PC-9 (cell line): Measurements from ENCODE around the gene SEZ6L. TPM values are rescaled to one million over a fixed set of nuclear protein-coding genes. Genes with fewer than 3 reads are reported as not detected.

Experiments used
- BruUV-seq: library from RNA; stranded (reverse); fragments of 400-500 nt; replicated peaks from 2 replicates; lab custom pipeline; 2021; lab: Mats Ljungman, UMichigan
- CTCF ChIA-PET: fragments of 300-600 bp; sonication (Branson Sonifier 250); formaldehyde crosslinking; loops from one replicate; lab custom pipeline; 2022; ENCODE audit warnings: antibody characterized with exemption; lab: Charles Lee
- POLR2A ChIA-PET: fragments of 300-600 bp; sonication (Branson Sonifier 250); formaldehyde crosslinking; loops from one replicate; lab custom pipeline; 2022; ENCODE audit warnings: antibody characterized with exemption; ENCODE audit not compliant: unreplicated experiment; lab: Charles Lee
- DNase-seq, 2 experiments: peaks; one replicate each; pipeline versions ENCODE4 v3.0.0 to v3.0.0-alpha.2; 2015 to 2022; ENCODE audit warnings: mixed read lengths in 1 of 2
- H2AFZ ChIP-seq: fragments of 200-600 bp; sonication (generic); 2 replicates; pipeline ENCODE4 v1.8.1; 2017; ENCODE audit warnings: antibody characterized with exemption
- H3F3A ChIP-seq: fragments of 200-600 bp; sonication (generic); 2 replicates; pipeline ENCODE4 v1.8.1; 2017; ENCODE audit warnings: antibody characterized with exemption, mild to moderate bottlenecking, low read depth; ENCODE audit not compliant: insufficient read depth
- H3K27ac ChIP-seq: fragments of 200-600 bp; sonication (generic); 2 replicates; pipeline ENCODE4 v1.6.1; 2016; ENCODE audit warnings: mixed run types
- H3K27me3 ChIP-seq: fragments of 200-600 bp; sonication (generic); 2 replicates; pipeline ENCODE4 v1.6.1; 2016; ENCODE audit warnings: low read depth, mixed run types; ENCODE audit not compliant: insufficient read depth
- H3K36me3 ChIP-seq: fragments of 200-600 bp; sonication (generic); 2 replicates; pipeline ENCODE4 v1.6.1; 2016; ENCODE audit warnings: low read depth, mixed run types
- H3K4me1 ChIP-seq: fragments of 200-600 bp; sonication (generic); replicated peaks from 2 replicates; pipeline ENCODE4 v1.6.1; 2016; ENCODE audit warnings: mixed run types; ENCODE audit not compliant: insufficient read depth
- H3K4me2 ChIP-seq: fragments of 200-600 bp; sonication (generic); 2 replicates; pipeline ENCODE4 v1.6.1; 2017; ENCODE audit warnings: mixed run types
- H3K4me3 ChIP-seq: fragments of 200-600 bp; sonication (generic); 2 replicates; pipeline ENCODE4 v1.6.1; 2016; ENCODE audit warnings: mixed run types
- H3K79me2 ChIP-seq: fragments of 200-600 bp; sonication (generic); 2 replicates; pipeline ENCODE4 v1.6.1; 2017; ENCODE audit warnings: low read depth, mixed run types
- H3K9me2 ChIP-seq: fragments of 200-600 bp; sonication (generic); 2 replicates; pipeline ENCODE4 v1.8.1; 2017; ENCODE audit warnings: mild to moderate bottlenecking; ENCODE audit not compliant: insufficient read depth
- H3K9me3 ChIP-seq: fragments of 200-600 bp; sonication (generic); 2 replicates; pipeline ENCODE4 v1.8.1; 2016; ENCODE audit warnings: low read depth; ENCODE audit not compliant: insufficient read depth
- H4K20me1 ChIP-seq: fragments of 200-600 bp; sonication (generic); 2 replicates; pipeline ENCODE4 v1.8.1; 2017; ENCODE audit not compliant: insufficient read depth
- CTCF ChIP-seq: fragments of 200-600 bp; sonication (generic); conservative IDR thresholded peaks from 2 replicates; pipeline ENCODE4 v1.6.1; 2017; ENCODE audit warnings: mixed run types, antibody characterized with exemption, mild to moderate bottlenecking, moderate library complexity
- EZH2 ChIP-seq: fragments of 200-600 bp; sonication (generic); IDR thresholded peaks from 2 replicates; pipeline ENCODE4 v1.8.0; 2017; ENCODE audit warnings: antibody characterized with exemption, low read depth
- intact Hi-C: fragments of 100-400 bp; cut with micrococcal nuclease; formaldehyde crosslinking; loops from one replicate; pipeline ENCODE4 v1.10.0; 2022; ENCODE audit not compliant: unreplicated experiment
- total RNA-seq: library from RNA; stranded (reverse); gene quantifications from 2 replicates; pipeline ENCODE4 v1.2.3, GENCODE V29; 2021

The SEZ6L gene
- total RNA-seq, 1 experiment from 2014 or later, result not detected

- TF ChIP-seq CTCF (no peak), EZH2 (no peak)
- BruUV-seq, result no TSS peak
- Histone ChIP-seq H2AFZ (no peak overlapping the region), H3K4me1 (no peaks in the 10 kb centered on the region), H3K4me3 (no peak overlapping the region), H3K36me3 (no peaks in the 10 kb centered on the region), H3K79me2 (no peaks in the 10 kb centered on the region), H4K20me1 (no peaks in the 10 kb centered on the region), H3K9me2 (no peaks in the 10 kb centered on the region), H3K27me3 (peaks cover 78% of the 10 kb centered on the region), H3F3A (no peaks in the 10 kb centered on the region), H3K27ac (no peak overlapping the region), H3K4me2 (no peak overlapping the region), H3K9me3 (no peaks in the 10 kb centered on the region)
- intact Hi-C loops, result no loop called here
- CTCF ChIA-PET, result no interaction called here
- POLR2A ChIA-PET, result no interaction called here
- DNase-seq, result no peak
Measured at GRCh38 chr22:26342745-26343410, 173.6 kb downstream of the SEZ6L start.

GRCh38 chr22:26345496-26345895 is 176.2 kb downstream of the SEZ6L start:
- Histone ChIP-seq H3K9me3 (no peaks in the 10 kb centered on the region), H3K4me3 (no peak overlapping the region), H3K27ac (no peak overlapping the region), H2AFZ (no peak overlapping the region), H3K4me1 (no peaks in the 10 kb centered on the region), H4K20me1 (no peaks in the 10 kb centered on the region), H3K9me2 (no peaks in the 10 kb centered on the region), H3K36me3 (no peaks in the 10 kb centered on the region), H3F3A (no peaks in the 10 kb centered on the region), H3K4me2 (no peak overlapping the region), H3K27me3 (peaks cover 89% of the 10 kb centered on the region), H3K79me2 (no peaks in the 10 kb centered on the region)
- ChIA-PET CTCF (no interaction called here), POLR2A (no interaction called here)
- no peak for TF ChIP-seq EZH2
- TF ChIP-seq CTCF, result no peak
- DNase-seq, result no peak
- BruUV-seq, result no TSS peak
- intact Hi-C loops, result no loop called here

GRCh38 chr22:26348810-26349526 is 179.7 kb downstream of the SEZ6L start:
- no peak overlapping the region for H2AFZ ChIP-seq
- H3K79me2 ChIP-seq, result no peaks in the 10 kb centered on the region
- H3K4me1 ChIP-seq, result no peaks in the 10 kb centered on the region
- H3K27me3 ChIP-seq, result peaks cover 89% of the 10 kb centered on the region
- H3K27ac ChIP-seq, result no peak overlapping the region
- H3K4me3 ChIP-seq, result no peak overlapping the region
- H3K9me2 ChIP-seq, result no peaks in the 10 kb centered on the region
- intact Hi-C loops, result no loop called here
- no TSS peak for BruUV-seq
- H3F3A ChIP-seq, result no peaks in the 10 kb centered on the region
- POLR2A ChIA-PET, result no interaction called here
- no peaks in the 10 kb centered on the region for H3K36me3 ChIP-seq
- DNase-seq, result no peak
- no peaks in the 10 kb centered on the region for H3K9me3 ChIP-seq
- H4K20me1 ChIP-seq, result no peaks in the 10 kb centered on the region
- CTCF ChIA-PET, result no interaction called here
- no peak overlapping the region for H3K4me2 ChIP-seq
- TF ChIP-seq EZH2, result no peak
- no peak for TF ChIP-seq CTCF
